PFSK-1 (cell line): ENCODE data around the gene KLHL7.

Experiments
- FOXP2 ChIP-seq: optimal IDR thresholded peaks from 2 replicates; pipeline ENCODE3; 2011; ENCODE audit warnings: borderline replicate concordance, control low read depth, inconsistent platforms; ENCODE audit not compliant: insufficient read depth; ENCODE audit errors: extremely low read length, extremely low read depth
- POLR2AphosphoS5 ChIP-seq: IDR thresholded peaks from 2 replicates; pipeline ENCODE4 v1.6.1; 2012; ENCODE audit warnings: low read depth, mild to moderate bottlenecking, control low read depth, low read length, moderate library complexity
- REST ChIP-seq, 2 experiments: IDR thresholded peaks; 2 replicates each; pipeline versions ENCODE4 v1.6.1 to v1.8.0; 2011 to 2012; ENCODE audit warnings: low read depth in 2 of 2, low read length in 2 of 2, control low read depth in 1 of 2, inconsistent platforms in 1 of 2, mild to moderate bottlenecking in 1 of 2, moderate library complexity in 1 of 2; ENCODE audit not compliant: insufficient read depth in 1 of 2
- SIN3A ChIP-seq: IDR thresholded peaks from 2 replicates; pipeline ENCODE4 v1.6.1; 2012; ENCODE audit warnings: mild to moderate bottlenecking, low read length, moderate library complexity, borderline replicate concordance; ENCODE audit not compliant: insufficient read depth
- TAF1 ChIP-seq: IDR thresholded peaks from 2 replicates; pipeline ENCODE4 v1.6.1; 2012; ENCODE audit warnings: low read length, control low read depth, borderline replicate concordance; ENCODE audit not compliant: insufficient read depth

Gene KLHL7

GRCh38 chr7:23098460-23098859, 7.1 kb upstream of the KLHL7 start:
- no peak for TF ChIP-seq SIN3A
- TF ChIP-seq REST (IDR thresholded peaks at IDR 0.05; ENCODE audit: insufficient read depth in 1 of 2, low read depth in 2 of 2, low read length in 2 of 2) = no peak
- TF ChIP-seq POLR2AphosphoS5 = no peak
- no peak for TF ChIP-seq TAF1
- TF ChIP-seq FOXP2 = no peak

- no peak for TF ChIP-seq TAF1
- TF ChIP-seq REST (IDR thresholded peaks at IDR 0.05; ENCODE audit: insufficient read depth in 1 of 2, low read depth in 2 of 2, low read length in 2 of 2) = no peak
- no peak for TF ChIP-seq FOXP2
- TF ChIP-seq POLR2AphosphoS5 = no peak
- no peak for TF ChIP-seq SIN3A
Observed at GRCh38 chr7:23100697-23101096, 4.9 kb upstream of the KLHL7 start.

- TF ChIP-seq FOXP2 = no peak
- peak in 1 of 2 experiments; percentile 82; a peak in 2 of 4 replicates for TF ChIP-seq REST (IDR thresholded peaks at IDR 0.05; ENCODE audit: insufficient read depth in 1 of 2, low read depth in 2 of 2, low read length in 2 of 2)
- TF ChIP-seq POLR2AphosphoS5 = no peak
Observed at GRCh38 chr7:23105086-23105643, 420 bp upstream of the KLHL7 start.

GRCh38 chr7:23106057-23106822, 655 bp downstream of the KLHL7 start:
- TF ChIP-seq TAF1 = no peak

- TF ChIP-seq FOXP2 = no peak
- no peak for TF ChIP-seq SIN3A
- no peak for TF ChIP-seq TAF1
- TF ChIP-seq POLR2AphosphoS5 = no peak
- TF ChIP-seq REST (IDR thresholded peaks at IDR 0.05; ENCODE audit: insufficient read depth in 1 of 2, low read depth in 2 of 2, low read length in 2 of 2) = no peak
Observed at GRCh38 chr7:23106823-23107663, 1.5 kb downstream of the KLHL7 start.
